CD4-positive, alpha-beta T cell treated with Interleukin-17A for 1 hour (primary cell): ENCODE measurements around the gene LTA.
A peak's percentile ranks its signal among the peaks of the same experiment; 100 is the strongest.

Source experiments
- DNase-seq: peaks from one replicate; pipeline ENCODE4 v3.0.0-alpha.2; 2020

Gene LTA

GRCh38 chr6:31574106-31575061, 2.3 kb downstream of the LTA start:
- no peak for DNase-seq

- DNase-seq, result peak; percentile 95
These were observed 3.3 kb downstream of the LTA start, which contains the start of gene TNF for GRCh38 chr6:31575335-31575901. TNF (plus strand) TSS chr6:31575565; CDS start chr6:31575742, 177 bp downstream.

- DNase-seq, result peak; percentile 38
These were observed 4.0 kb downstream of the LTA start for GRCh38 chr6:31575952-31576685.

- peak; percentile 73 for DNase-seq
These were observed 4.9 kb downstream of the LTA start for GRCh38 chr6:31576897-31577578.

GRCh38 chr6:31577579-31577966, 5.5 kb downstream of the LTA start:
- no peak for DNase-seq

- DNase-seq, result peak; percentile 49
These were observed 6.4 kb downstream of the LTA start for GRCh38 chr6:31578184-31579118.

- DNase-seq, result peak; percentile 39
These were observed 7.0 kb downstream of the LTA start for GRCh38 chr6:31579119-31579505.

GRCh38 chr6:31579546-31580437, 7.7 kb downstream of the LTA start:
- peak; percentile 42 for DNase-seq

- DNase-seq, result no peak
These were observed 8.3 kb downstream of the LTA start for GRCh38 chr6:31580438-31580740.

- peak; percentile 89 for DNase-seq
These were observed 8.8 kb downstream of the LTA start for GRCh38 chr6:31580807-31581433.

GRCh38 chr6:31581434-31582229, 9.5 kb downstream of the LTA start:
- no peak for DNase-seq

- DNase-seq, result peak; percentile 85
These were observed 10.1 kb downstream of the LTA start, which contains the start of gene LTB for GRCh38 chr6:31582230-31582643. LTB (minus strand) TSS chr6:31582424; CDS start chr6:31582417, 7 bp downstream.

GRCh38 chr6:31585491-31585890, 13.4 kb downstream of the LTA start:
- peak; percentile 73 for DNase-seq

- no peak for DNase-seq
These were observed 13.9 kb downstream of the LTA start, which contains the start of gene LST1 for GRCh38 chr6:31586008-31586407. LST1 (plus strand) TSS chr6:31586277; CDS start chr6:31587300, 1,023 bp downstream.

- DNase-seq, result peak; percentile 54
These were observed 14.7 kb downstream of the LTA start for GRCh38 chr6:31586599-31587281.

GRCh38 chr6:31587791-31588777, 16.0 kb downstream of the LTA start:
- no peak for DNase-seq
